Pons (tissue), 1 donor: ENCODE measurements around the gene DCBLD1.
"Not testable (repeated sequence)": the region's sequence is repeated elsewhere in the genome, so short reads cannot be mapped to it uniquely, and the experiment has no call there.

Experiments used
- DNase-seq: peaks from one replicate; pipeline ENCODE4 v3.0.0-alpha.2; 2016; ENCODE audit warnings: low spot score

Gene DCBLD1

GRCh38 chr6:117482240-117483003 is at the start of gene DCBLD1:
DCBLD1 (plus strand) TSS chr6:117482674; CDS start chr6:117482782, 108 bp downstream.
- DNase-seq = peak; percentile 56

GRCh38 chr6:117440706-117441525 is 41.6 kb upstream of the DCBLD1 start:
- no peak for DNase-seq

- DNase-seq = no peak
Observed at GRCh38 chr6:117441824-117442264, 40.6 kb upstream of the DCBLD1 start.

GRCh38 chr6:117442313-117442712 is 40.2 kb upstream of the DCBLD1 start:
- DNase-seq = not testable (repeated sequence)

- DNase-seq = no peak
Observed at GRCh38 chr6:117444600-117444999, 37.9 kb upstream of the DCBLD1 start.

- DNase-seq = no peak
Observed at GRCh38 chr6:117446861-117447260, 35.6 kb upstream of the DCBLD1 start.

GRCh38 chr6:117448011-117448410 is 34.5 kb upstream of the DCBLD1 start:
- peak; percentile 37 for DNase-seq

- no peak for DNase-seq
Observed at GRCh38 chr6:117448732-117449485, 33.6 kb upstream of the DCBLD1 start.

- peak; percentile 68 for DNase-seq
Observed at GRCh38 chr6:117449549-117450439, 32.7 kb upstream of the DCBLD1 start.

GRCh38 chr6:117451671-117452070 is 30.8 kb upstream of the DCBLD1 start:
- DNase-seq = no peak

GRCh38 chr6:117456250-117456649 is 26.2 kb upstream of the DCBLD1 start:
- DNase-seq = no peak

GRCh38 chr6:117456998-117457397 is 25.5 kb upstream of the DCBLD1 start:
- no peak for DNase-seq

GRCh38 chr6:117459204-117459944 is 23.1 kb upstream of the DCBLD1 start:
- no peak for DNase-seq

- DNase-seq = no peak
Observed at GRCh38 chr6:117463762-117464665, 18.5 kb upstream of the DCBLD1 start.

- no peak for DNase-seq
Observed at GRCh38 chr6:117464700-117465099, 17.8 kb upstream of the DCBLD1 start.

GRCh38 chr6:117465691-117466090 is 16.8 kb upstream of the DCBLD1 start:
- no peak for DNase-seq

GRCh38 chr6:117467876-117468275 is 14.6 kb upstream of the DCBLD1 start:
- DNase-seq = no peak

GRCh38 chr6:117468527-117468926 is 13.9 kb upstream of the DCBLD1 start:
- DNase-seq = not testable (repeated sequence)

- DNase-seq = no peak
Observed at GRCh38 chr6:117469356-117469755, 13.1 kb upstream of the DCBLD1 start.

GRCh38 chr6:117469791-117470190 is 12.7 kb upstream of the DCBLD1 start:
- no peak for DNase-seq
